OCI-LY1 (cell line): ENCODE measurements around the gene CDH13.

Experiments used
- EZH2 ChIP-seq: fragments of 200-600 bp; sonication (generic), shearing (Covaris generic); IDR thresholded peaks from 2 replicates; pipeline ENCODE4 v1.8.0; 2017; ENCODE audit warnings: borderline replicate concordance, mixed run types, mild to moderate bottlenecking, antibody characterized with exemption, low read length, moderate library complexity, mixed read lengths
- TF ChIP-seq, protein P1 (sequence below): fragments of 200-600 bp; sonication (generic), shearing (Covaris generic); IDR thresholded peaks from 2 replicates; pipeline ENCODE4 v1.5.1; 2017; ENCODE audit warnings: mild to moderate bottlenecking, antibody characterized with exemption, low read length, moderate library complexity, mixed read lengths

DNA sequence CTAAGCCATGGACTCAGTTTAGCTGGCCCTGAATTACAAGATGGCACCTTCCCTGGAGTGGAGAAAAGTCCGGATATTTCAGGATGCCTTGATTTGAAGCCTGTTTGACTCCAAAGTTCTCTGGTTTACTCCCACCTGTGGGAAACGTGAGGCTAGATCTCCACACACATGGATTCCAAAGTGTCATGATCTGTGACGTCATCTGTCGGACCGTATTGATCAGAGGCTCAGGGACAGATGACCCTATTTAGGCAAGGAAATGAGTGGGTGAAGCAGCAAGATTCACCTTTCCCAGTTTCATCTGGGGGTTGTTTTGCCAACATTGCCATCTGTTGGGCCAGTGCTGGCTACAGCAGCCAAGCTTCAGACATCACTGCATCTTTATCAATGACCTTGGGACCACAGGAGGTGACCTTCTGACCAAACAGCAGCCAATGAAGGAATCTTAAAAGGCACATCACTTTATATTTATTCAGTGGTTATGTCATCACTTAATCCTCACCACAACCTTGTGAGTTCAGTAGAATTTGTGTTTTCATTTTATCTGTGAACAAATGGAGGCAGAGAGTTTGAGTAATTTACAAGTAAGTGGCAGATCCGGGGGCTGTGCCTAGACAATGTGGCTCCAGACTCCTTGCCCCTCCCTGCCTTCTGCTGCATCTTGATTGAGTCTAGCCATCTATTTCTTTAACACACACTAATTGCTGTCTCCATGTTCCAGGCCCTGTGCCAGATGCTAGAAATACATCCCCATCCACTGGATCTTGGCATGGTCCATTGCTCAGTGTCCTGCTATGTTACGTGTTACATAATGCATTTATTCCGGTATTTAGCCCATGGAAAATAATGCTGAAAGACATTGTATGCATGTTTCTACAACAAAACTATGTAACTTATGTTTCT, 1.5 kb upstream of the CDH13 start:
- TF ChIP-seq, protein P1, sequence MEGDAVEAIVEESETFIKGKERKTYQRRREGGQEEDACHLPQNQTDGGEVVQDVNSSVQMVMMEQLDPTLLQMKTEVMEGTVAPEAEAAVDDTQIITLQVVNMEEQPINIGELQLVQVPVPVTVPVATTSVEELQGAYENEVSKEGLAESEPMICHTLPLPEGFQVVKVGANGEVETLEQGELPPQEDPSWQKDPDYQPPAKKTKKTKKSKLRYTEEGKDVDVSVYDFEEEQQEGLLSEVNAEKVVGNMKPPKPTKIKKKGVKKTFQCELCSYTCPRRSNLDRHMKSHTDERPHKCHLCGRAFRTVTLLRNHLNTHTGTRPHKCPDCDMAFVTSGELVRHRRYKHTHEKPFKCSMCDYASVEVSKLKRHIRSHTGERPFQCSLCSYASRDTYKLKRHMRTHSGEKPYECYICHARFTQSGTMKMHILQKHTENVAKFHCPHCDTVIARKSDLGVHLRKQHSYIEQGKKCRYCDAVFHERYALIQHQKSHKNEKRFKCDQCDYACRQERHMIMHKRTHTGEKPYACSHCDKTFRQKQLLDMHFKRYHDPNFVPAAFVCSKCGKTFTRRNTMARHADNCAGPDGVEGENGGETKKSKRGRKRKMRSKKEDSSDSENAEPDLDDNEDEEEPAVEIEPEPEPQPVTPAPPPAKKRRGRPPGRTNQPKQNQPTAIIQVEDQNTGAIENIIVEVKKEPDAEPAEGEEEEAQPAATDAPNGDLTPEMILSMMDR: no peak
- TF ChIP-seq EZH2: no peak
